Body of pancreas (tissue), 4 donors: ENCODE measurements around the gene FAM217B. TPM values are rescaled to one million over a fixed set of nuclear protein-coding genes. Genes with fewer than 3 reads are reported as not detected.

Experiments
- ATAC-seq: fragments of 150-250 bp; one replicate; pipeline ENCODE4 v1.9.1; 2016
- DNase-seq, 4 donors: peaks; one replicate each; pipeline ENCODE4 v3.0.0-alpha.2; 2019
- H3K27ac ChIP-seq, 4 donors: fragments of 200-600 bp; sonication (generic); 1 replicate in 3 of 4; 2 replicates in 1 of 4; pipeline versions ENCODE4 v1.5.1 to v1.6.1; 2016 to 2019; ENCODE audit warnings: mild to moderate bottlenecking in 1 of 4, mixed read lengths in 1 of 4, moderate library complexity in 1 of 4
- H3K27me3 ChIP-seq, 2 donors: fragments of 200-600 bp; sonication (generic); one replicate each; pipeline ENCODE4 v1.6.0; 2016; ENCODE audit warnings: mild to moderate bottlenecking in 1 of 2
- H3K36me3 ChIP-seq, 2 donors: fragments of 200-600 bp; sonication (generic); replicated peaks in 1 of 2; 2 replicates each; pipeline ENCODE4 v1.5.1; 2016; ENCODE audit warnings: low read depth in 2 of 2; ENCODE audit not compliant: insufficient read depth in 1 of 2
- H3K4me1 ChIP-seq: fragments of 200-600 bp; sonication (generic); one replicate; pipeline ENCODE4 v1.6.0; 2016
- H3K4me3 ChIP-seq, 2 donors: fragments of 200-600 bp; sonication (generic); 1 replicate in 1 of 2; 2 replicates in 1 of 2; pipeline ENCODE4 v1.5.1; 2016 to 2019
- H3K9me3 ChIP-seq, 3 donors: fragments of 200-600 bp; sonication (generic); 1 replicate in 2 of 3; 2 replicates in 1 of 3; pipeline ENCODE4 v1.5.1; 2016
- CTCF ChIP-seq, 7 experiments: fragments of 450-650 bp in 4 of 7; fragments of 200-600 bp in 3 of 7; sonication (generic) in 3 of 7; IDR thresholded peaks; one replicate each; pipeline ENCODE4 v1.5.1; 2016 to 2019; ENCODE audit warnings: antibody characterized with exemption in 7 of 7
- POLR2A ChIP-seq, 3 donors: fragments of 450-650 bp; IDR thresholded peaks; one replicate each; pipeline ENCODE4 v1.6.1; 2016; ENCODE audit warnings: antibody characterized with exemption in 3 of 3, mild to moderate bottlenecking in 2 of 3
- WGBS, 2 donors: methylation state at CpG; one replicate each; pipeline ENCODE4 v1.1.5; 2017; 5-methylcytosine and 5-hydroxymethylcytosine counted together
- intact Hi-C: fragments of 100-400 bp; cut with DNase I; formaldehyde crosslinking; loops from one replicate; pipeline ENCODE4 v1.15.1; 2023
- total RNA-seq, 2 donors: library from RNA; depleted of rRNA; stranded (reverse); fragments of >200 nt; gene quantifications; one replicate each; pipeline ENCODE4 v1.1.0, GENCODE V29; 2016

FAM217B gene
- total RNA-seq, 2 donors from 2014 or later = 2.6 to 3.6 TPM

GRCh38 chr20:59932616-59933295, 7.4 kb upstream of the FAM217B start:
- H3K27me3 ChIP-seq = no peaks in the 10 kb centered on the region
- H3K27ac ChIP-seq = peak overlapping the region in 2 of 4 donors; percentile 60 to 85
- 87 to 92% methylated on average over 71 to 72 of the region's 72 CpGs for WGBS, 2 donors
- H3K4me3 ChIP-seq = no peak overlapping the region
- TF ChIP-seq POLR2A (IDR thresholded peaks at IDR 0.05) = no peak
- H3K9me3 ChIP-seq = no peaks in the 10 kb centered on the region
- ATAC-seq (no peak), DNase-seq (no peak)
- intact Hi-C loops = no loop called here
- H3K4me1 ChIP-seq = peaks cover 33% of the 10 kb centered on the region
- H3K36me3 ChIP-seq = no peaks in the 10 kb centered on the region

GRCh38 chr20:59933296-59933848, 6.8 kb upstream of the FAM217B start, which contains the start of gene SYCP2:
TSS of gene SYCP2 (minus strand) at chr20:59933637. CDS start at chr20:59922413, 11,224 bp downstream.
- intact Hi-C loops = no loop called here
- H3K4me1 ChIP-seq = peaks cover 36% of the 10 kb centered on the region
- TF ChIP-seq POLR2A (IDR thresholded peaks at IDR 0.05) (no peak), CTCF (IDR thresholded peaks at IDR 0.05) (no peak)
- H3K36me3 ChIP-seq = no peaks in the 10 kb centered on the region
- peak within 1 kb of the TSS; percentile 57 to 63 for H3K4me3 ChIP-seq
- no peaks in the 10 kb centered on the region for H3K9me3 ChIP-seq
- H3K27me3 ChIP-seq = no peaks in the 10 kb centered on the region
- DNase-seq (peak; percentile 61 to 81 (median 72)), ATAC-seq (peak; percentile 84)
- H3K27ac ChIP-seq = peak within 1 kb of the TSS; percentile 47 to 85 (median 74)
- 37 to 79% methylated on average over 11 to 38 of the region's 65 CpGs for WGBS, 2 donors

- TF ChIP-seq POLR2A (IDR thresholded peaks at IDR 0.05) (peak in 1 of 3 donors; percentile 37), CTCF (IDR thresholded peaks at IDR 0.05) (peak; percentile 80 to 99 (median 91))
- DNase-seq = peak; percentile 77 to 88 (median 83)
- H3K27ac ChIP-seq = peak overlapping the region; percentile 47 to 85 (median 74)
- no peaks in the 10 kb centered on the region for H3K27me3 ChIP-seq
- H3K9me3 ChIP-seq = no peaks in the 10 kb centered on the region
- peak; percentile 92 for ATAC-seq
- peak overlapping the region; percentile 57 to 63 for H3K4me3 ChIP-seq
- H3K36me3 ChIP-seq = no peaks in the 10 kb centered on the region
- peaks cover 42% of the 10 kb centered on the region for H3K4me1 ChIP-seq
- intact Hi-C loops = no loop called here
- 3 to 6% methylated on average over 36 to 59 of the region's 59 CpGs for WGBS, 2 donors
Observed at GRCh38 chr20:59933849-59934585, 6.2 kb upstream of the FAM217B start.

GRCh38 chr20:59935457-59936185, 4.6 kb upstream of the FAM217B start:
- 86 to 87% methylated on average over 8 of the region's 8 CpGs for WGBS, 2 donors
- Histone ChIP-seq H3K27me3 (no peaks in the 10 kb centered on the region), H3K4me3 (no peak overlapping the region), H3K27ac (no peak overlapping the region), H3K4me1 (peaks cover 46% of the 10 kb centered on the region), H3K36me3 (no peaks in the 10 kb centered on the region), H3K9me3 (no peaks in the 10 kb centered on the region)
- ATAC-seq (no peak), DNase-seq (no peak)
- TF ChIP-seq POLR2A (IDR thresholded peaks at IDR 0.05) (no peak), CTCF (IDR thresholded peaks at IDR 0.05) (no peak)
- intact Hi-C loops = no loop called here
